Measurements from ENCODE around the gene PCNX4. TPM values are rescaled to one million over a fixed set of nuclear protein-coding genes. Genes with fewer than 3 reads are reported as not detected.
"Not testable (repeated sequence)": the region's sequence is repeated elsewhere in the genome, so short reads cannot be mapped to it uniquely, and the experiment has no call there.

PCNX4 gene
- total RNA-seq, 1 experiment from 2014 or later = 35.5 TPM

DNA sequence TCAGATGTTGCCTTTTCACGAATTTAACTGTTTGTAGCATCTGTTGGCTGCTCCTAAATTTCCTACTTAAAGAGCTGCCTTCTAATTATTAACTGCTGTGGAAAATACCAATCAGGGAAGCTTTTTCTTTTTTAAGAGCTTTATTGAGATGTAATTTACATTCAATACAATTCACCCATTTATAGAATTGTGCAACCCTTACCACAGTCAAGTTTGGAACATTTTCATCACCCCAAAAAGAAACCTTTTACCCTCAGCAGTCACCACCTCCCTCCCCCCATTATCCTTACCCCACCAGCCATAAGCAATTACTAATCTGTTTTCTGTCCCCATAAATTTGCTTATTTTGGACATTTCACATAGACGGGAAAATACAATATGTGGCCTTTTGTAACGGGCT is 1.4 kb downstream of the PCNX4 start:
- H3K27me3 ChIP-seq (ENCODE audit: control insufficient read depth, insufficient read depth, low read length) = no peaks in the 10 kb centered on the region

DNA sequence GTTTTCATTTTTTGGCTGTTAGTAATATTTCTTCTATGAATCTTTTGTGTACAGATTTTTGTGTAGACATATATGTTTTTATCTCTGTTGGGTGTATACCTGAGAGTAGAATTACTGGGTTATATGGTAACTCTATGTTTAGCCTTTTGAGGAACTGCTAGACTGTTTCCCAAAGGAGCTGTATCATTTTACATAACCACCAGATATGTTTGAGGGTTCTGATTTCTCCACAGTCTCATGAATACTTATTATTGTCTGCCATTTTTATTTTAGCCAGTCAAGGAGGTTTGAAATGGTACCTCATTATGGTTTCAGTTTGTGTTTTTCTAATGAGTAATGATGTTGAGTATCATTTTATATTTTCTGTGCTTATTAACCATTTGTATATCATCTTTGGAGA is 1.9 kb downstream of the PCNX4 start:
- Histone ChIP-seq H3K36me3 (replicated peaks; ENCODE audit: control insufficient read depth, insufficient read depth, low read length) (no peaks in the 10 kb centered on the region), H3K27me3 (ENCODE audit: control insufficient read depth, insufficient read depth, low read length) (no peaks in the 10 kb centered on the region), H3K4me3 (ENCODE audit: insufficient read depth, low read depth, low read length) (no peak overlapping the region; the same call in 1 of the 2 replicates)
- DNase-seq = no peak

More for the DNA sequence above, 1.4 kb downstream of the PCNX4 start:
- DNase-seq = no peak
- Histone ChIP-seq H3K4me3 (ENCODE audit: insufficient read depth, low read depth, low read length) (peak overlapping the region; percentile 82), H3K36me3 (replicated peaks; ENCODE audit: control insufficient read depth, insufficient read depth, low read length) (no peaks in the 10 kb centered on the region)

DNA sequence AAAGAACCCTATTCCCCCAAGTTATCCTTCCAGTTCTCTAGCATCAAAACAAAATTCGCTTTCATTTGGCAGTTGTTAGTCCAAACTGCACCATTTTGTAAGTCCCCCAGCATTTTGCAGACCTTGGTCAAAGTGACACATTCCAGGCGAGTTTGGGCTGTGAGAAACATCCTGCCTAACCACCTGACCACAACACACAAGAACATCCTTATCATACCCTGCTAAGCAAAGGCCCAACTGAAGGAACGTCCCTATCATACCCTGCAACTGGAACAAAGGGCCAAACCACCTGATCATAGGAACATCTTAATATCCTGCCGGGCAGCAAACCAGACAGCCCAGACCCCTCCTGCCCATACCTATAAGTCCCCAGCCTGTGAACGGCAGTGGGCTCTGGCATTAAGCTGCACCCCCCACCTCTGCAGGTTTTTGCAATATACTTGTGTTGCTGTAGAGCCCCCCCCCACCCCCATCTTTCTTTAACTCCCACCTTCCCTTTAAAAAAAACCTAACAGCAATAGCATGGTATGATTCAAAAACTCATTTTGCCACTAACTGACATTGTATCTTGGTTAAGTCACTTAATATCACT is 2.7 kb downstream of the PCNX4 start:
- H3K4me3 ChIP-seq (ENCODE audit: insufficient read depth, low read depth, low read length) = no peak overlapping the region

DNA sequence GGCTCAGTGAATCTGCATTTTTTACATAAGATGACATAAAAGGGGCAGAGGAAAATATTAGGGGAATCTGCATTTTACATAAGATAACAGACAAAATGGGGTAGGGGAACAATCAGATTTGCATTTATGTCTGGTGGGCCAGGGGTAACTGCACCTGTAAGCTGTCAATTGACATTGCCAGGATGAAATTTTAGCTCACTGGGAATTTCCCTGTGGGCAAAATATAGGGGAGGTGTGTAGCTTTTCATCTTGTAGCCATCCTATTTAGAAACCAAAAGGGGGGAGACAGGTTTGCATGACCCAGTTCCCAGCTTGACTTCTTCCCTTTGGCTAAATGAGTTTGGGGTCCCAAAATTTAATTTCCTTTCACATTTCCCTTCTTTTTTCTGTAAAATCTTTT is 3.5 kb downstream of the PCNX4 start:
- DNase-seq = no peak
- Histone ChIP-seq H3K4me3 (ENCODE audit: insufficient read depth, low read depth, low read length) (no peak overlapping the region), H3K27me3 (ENCODE audit: control insufficient read depth, insufficient read depth, low read length) (no peaks in the 10 kb centered on the region), H3K36me3 (replicated peaks; ENCODE audit: control insufficient read depth, insufficient read depth, low read length) (no peaks in the 10 kb centered on the region)

More for the DNA sequence above, 2.7 kb downstream of the PCNX4 start:
- DNase-seq = no peak
- Histone ChIP-seq H3K27me3 (ENCODE audit: control insufficient read depth, insufficient read depth, low read length) (no peaks in the 10 kb centered on the region), H3K36me3 (replicated peaks; ENCODE audit: control insufficient read depth, insufficient read depth, low read length) (no peaks in the 10 kb centered on the region)

DNA sequence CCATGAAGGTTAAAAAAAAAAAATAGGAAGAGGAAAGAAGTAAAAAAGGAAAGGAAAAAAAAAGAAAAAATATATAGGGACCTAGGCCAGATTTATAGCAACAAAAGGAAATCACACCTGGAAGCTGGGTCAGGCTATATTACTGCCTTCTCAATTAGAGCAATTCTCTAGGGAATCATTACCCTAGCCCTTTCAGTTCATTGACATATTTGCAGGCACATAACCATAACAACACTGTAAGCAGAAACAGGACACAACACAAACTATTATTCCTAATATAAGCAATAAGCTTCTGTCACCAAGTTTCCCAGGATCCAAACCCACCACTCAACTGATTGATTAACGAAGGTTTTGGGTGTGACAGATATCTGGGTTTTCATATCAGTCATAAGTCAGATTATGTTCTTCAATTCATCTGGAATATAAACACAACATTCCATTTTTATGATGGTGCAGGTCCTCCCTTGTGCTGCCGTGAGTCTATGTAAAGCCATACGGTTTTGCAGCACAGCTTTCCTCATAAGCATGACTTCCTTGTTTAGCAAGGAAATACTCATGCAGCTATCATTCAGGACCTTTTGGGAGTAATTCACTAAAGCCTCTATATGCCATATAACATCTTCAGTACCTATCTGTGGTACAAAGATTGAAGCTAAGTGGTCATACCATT is 4.2 kb downstream of the PCNX4 start:
- Histone ChIP-seq H3K36me3 (replicated peaks; ENCODE audit: control insufficient read depth, insufficient read depth, low read length) (no peaks in the 10 kb centered on the region), H3K4me3 (ENCODE audit: insufficient read depth, low read depth, low read length) (no peak overlapping the region), H3K27me3 (ENCODE audit: control insufficient read depth, insufficient read depth, low read length) (no peaks in the 10 kb centered on the region)
- no peak for DNase-seq

DNA sequence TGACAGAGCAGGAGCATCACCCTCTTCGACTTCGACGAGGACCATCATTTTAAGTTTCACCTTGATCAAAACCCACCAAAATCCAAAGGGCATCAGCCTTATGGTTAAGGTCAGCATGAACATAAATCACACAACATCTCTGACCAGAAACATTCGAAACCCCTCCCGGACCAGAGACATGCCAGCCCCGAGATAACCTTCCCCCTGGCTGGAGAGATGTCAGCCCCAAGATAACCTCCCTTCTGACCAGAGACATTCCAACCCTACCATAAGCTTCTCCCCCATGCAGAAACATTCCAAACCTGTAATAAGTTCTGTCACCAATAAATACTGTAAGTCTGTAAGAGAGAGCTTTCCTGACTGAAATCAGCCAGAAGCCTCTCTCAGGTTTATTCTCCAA is 6.3 kb downstream of the PCNX4 start:
- no peak for DNase-seq
- no peaks in the 10 kb centered on the region for H3K27me3 ChIP-seq (ENCODE audit: control insufficient read depth, insufficient read depth, low read length)
- no peaks in the 10 kb centered on the region for H3K36me3 ChIP-seq (replicated peaks; ENCODE audit: control insufficient read depth, insufficient read depth, low read length)
- H3K4me3 ChIP-seq (ENCODE audit: insufficient read depth, low read depth, low read length) = no peak overlapping the region

DNA sequence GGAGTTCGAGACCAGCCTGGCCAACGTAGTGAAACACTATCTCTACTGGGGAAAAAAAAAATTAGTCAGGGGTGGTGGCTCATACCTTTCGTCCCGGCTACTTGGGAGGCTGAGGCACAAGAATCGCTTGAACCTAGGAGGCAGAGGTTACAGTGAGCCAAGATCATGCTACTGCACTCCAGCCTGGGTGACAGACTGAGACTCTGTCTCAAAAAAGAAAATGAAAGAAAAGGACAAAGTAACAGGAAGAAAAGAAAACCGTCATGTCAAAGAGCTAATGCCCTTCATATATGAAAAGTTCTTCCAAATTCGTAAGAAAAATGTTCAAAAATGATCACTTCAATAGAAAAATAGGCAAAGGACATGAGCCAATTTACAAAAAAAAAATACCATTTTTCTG is 8.1 kb downstream of the PCNX4 start:
- H3K36me3 ChIP-seq (replicated peaks; ENCODE audit: control insufficient read depth, insufficient read depth, low read length); DNase-seq; H3K27me3 ChIP-seq (ENCODE audit: control insufficient read depth, insufficient read depth, low read length); H3K4me3 ChIP-seq (ENCODE audit: insufficient read depth, low read depth, low read length): not testable (repeated sequence)

DNA sequence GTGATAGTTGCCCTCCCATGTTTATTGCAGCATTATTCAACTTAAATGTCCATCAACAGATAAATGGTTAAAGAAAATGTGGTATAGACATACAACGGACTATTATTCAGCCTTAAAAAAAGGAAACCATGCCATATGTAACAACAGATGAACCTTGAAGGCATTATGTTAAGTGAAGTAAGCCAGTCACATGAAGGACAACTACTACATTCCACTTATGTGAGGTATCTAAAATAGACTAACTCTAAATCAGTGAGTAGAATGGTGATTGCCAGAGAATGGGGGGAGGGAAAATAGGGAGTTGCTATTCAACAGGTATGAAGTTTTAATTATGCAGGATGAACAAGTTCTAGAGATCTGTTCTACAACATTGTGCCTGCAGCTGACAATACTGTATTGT is 10.1 kb downstream of the PCNX4 start:
- DNase-seq = no peak
- Histone ChIP-seq H3K4me3 (ENCODE audit: insufficient read depth, low read depth, low read length) (no peak overlapping the region), H3K36me3 (replicated peaks; ENCODE audit: control insufficient read depth, insufficient read depth, low read length) (no peaks in the 10 kb centered on the region), H3K27me3 (ENCODE audit: control insufficient read depth, insufficient read depth, low read length) (no peaks in the 10 kb centered on the region)

DNA sequence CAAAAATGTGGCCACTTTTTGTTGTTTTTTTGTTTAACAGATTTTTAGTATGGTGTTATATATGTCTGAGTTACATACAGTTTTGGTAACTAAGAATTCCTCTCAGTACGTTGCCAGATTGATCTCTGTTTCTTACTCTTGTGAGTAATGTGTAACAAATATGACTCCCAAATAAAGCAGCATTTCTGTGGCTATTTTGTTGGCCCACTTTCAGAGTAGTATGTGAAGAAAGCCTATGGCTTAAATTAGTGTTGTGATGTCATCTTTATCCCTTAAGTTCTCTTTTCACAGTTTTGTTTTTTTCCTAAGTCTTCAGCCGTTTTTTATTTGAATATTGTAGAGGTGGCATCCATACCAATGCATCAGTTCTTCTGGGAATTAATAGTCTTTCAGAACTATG is 10.7 kb downstream of the PCNX4 start:
- no peak for DNase-seq

DNA sequence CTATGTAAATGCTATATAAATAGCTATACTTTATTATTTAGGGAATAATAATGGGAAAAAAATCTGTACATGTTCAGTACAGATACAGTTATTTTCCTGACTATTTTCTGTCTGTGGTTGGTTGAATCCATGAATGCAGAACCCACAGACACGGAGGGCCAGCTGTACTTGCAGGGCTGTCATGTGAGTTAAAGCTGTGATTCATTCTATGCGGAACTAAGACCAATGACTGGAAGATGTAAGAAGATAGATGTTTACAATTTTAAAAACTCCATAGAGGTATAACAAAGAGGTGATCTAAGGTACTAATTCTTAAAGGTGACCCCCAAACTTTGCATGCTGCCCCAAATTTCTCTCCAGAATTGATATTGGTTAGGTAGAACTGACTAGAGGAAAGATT is 14.6 kb downstream of the PCNX4 start:
- no peaks in the 10 kb centered on the region for H3K27me3 ChIP-seq (ENCODE audit: control insufficient read depth, insufficient read depth, low read length)
- DNase-seq = no peak
- H3K36me3 ChIP-seq (replicated peaks; ENCODE audit: control insufficient read depth, insufficient read depth, low read length) = peaks cover 1% of the 10 kb centered on the region; the same call in 1 of the 2 replicates
- H3K4me3 ChIP-seq (ENCODE audit: insufficient read depth, low read depth, low read length) = no peak overlapping the region

More for the DNA sequence above, 10.7 kb downstream of the PCNX4 start:
- no peak overlapping the region for H3K4me3 ChIP-seq (ENCODE audit: insufficient read depth, low read depth, low read length)
- no peaks in the 10 kb centered on the region for H3K27me3 ChIP-seq (ENCODE audit: control insufficient read depth, insufficient read depth, low read length)
- no peaks in the 10 kb centered on the region for H3K36me3 ChIP-seq (replicated peaks; ENCODE audit: control insufficient read depth, insufficient read depth, low read length)

DNA sequence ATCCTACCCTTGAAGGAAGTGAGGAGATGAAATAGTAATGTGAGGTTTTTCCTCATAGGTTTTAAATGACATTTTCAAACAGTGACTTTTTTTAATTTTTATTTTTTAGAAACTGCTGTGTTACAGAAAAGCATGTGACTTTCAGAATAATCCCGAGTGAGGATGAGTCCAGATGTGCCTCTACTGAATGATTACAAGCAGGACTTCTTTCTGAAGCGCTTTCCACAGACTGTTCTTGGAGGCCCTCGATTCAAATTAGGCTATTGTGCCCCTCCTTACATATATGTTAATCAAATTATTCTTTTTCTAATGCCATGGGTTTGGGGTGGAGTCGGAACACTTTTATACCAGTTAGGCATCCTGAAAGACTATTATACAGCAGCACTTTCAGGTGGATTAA is 15.8 kb downstream of the PCNX4 start:
- DNase-seq = no peak

DNA sequence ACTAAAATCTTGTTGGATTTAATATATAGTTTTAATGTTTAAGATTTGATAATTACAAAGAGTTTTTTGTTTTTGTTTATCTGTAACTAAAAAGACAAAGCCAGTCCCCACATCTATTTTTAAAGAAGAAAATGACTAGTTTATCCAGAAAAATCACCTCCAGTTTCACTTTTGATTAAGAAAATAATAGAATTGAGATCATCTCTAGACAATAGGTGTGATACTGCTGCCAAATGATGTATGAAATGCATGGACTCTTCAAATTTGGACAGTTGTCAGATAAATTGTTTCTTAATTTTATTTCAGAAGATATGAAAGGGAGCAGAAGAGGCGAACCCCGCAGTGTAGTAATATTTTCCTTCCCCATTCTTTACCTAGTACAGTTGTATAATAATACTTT is 20.0 kb downstream of the PCNX4 start:
- no peak overlapping the region for H3K4me3 ChIP-seq (ENCODE audit: insufficient read depth, low read depth, low read length)
- no peak for DNase-seq
- H3K36me3 ChIP-seq (replicated peaks; ENCODE audit: control insufficient read depth, insufficient read depth, low read length) = peaks cover 1% of the 10 kb centered on the region; the same call in 1 of the 2 replicates
- no peaks in the 10 kb centered on the region for H3K27me3 ChIP-seq (ENCODE audit: control insufficient read depth, insufficient read depth, low read length)

More for the DNA sequence above, 15.8 kb downstream of the PCNX4 start:
- Histone ChIP-seq H3K36me3 (replicated peaks; ENCODE audit: control insufficient read depth, insufficient read depth, low read length) (peaks cover 1% of the 10 kb centered on the region; the same call in 1 of the 2 replicates), H3K27me3 (ENCODE audit: control insufficient read depth, insufficient read depth, low read length) (no peaks in the 10 kb centered on the region), H3K4me3 (ENCODE audit: insufficient read depth, low read depth, low read length) (no peak overlapping the region)

DNA sequence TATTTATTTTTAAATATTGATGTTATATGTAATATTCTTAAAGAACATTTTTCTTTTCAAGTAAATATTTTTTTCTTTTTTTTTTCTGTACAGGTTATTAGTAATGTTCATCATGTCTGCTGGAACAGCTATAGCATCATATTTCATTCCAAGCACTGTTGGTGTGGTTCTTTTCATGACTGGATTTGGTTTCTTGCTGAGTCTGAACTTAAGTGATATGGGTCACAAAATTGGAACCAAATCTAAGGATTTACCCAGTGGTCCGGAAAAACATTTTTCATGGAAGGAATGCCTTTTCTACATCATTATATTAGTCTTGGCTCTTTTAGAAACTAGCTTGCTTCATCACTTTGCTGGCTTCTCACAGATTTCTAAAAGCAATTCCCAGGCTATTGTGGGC is 23.2 kb downstream of the PCNX4 start:
- no peak for DNase-seq
- H3K36me3 ChIP-seq (replicated peaks; ENCODE audit: control insufficient read depth, insufficient read depth, low read length) = peaks cover 3% of the 10 kb centered on the region
- no peaks in the 10 kb centered on the region for H3K27me3 ChIP-seq (ENCODE audit: control insufficient read depth, insufficient read depth, low read length)
- no peak overlapping the region for H3K4me3 ChIP-seq (ENCODE audit: insufficient read depth, low read depth, low read length)

DNA sequence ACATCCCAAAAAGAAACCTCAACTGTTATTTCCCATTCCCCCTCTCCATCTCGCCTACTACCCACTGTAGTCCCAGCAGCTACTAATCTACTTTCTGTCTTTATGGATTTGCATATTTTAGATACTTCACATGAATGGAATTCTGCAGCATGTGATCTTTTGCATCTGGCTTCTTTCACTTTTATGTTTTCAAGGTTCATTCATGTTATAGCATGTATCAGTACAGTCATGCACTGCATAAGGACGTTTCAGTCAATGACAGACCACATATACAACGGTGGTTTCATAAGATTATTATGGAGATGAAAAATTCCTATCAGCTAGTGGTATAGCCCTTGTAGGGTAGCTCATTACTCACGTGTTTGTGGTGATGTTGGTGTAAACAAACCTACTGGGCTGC is 24.5 kb downstream of the PCNX4 start:
- H3K27me3 ChIP-seq (ENCODE audit: control insufficient read depth, insufficient read depth, low read length) = no peaks in the 10 kb centered on the region
- H3K36me3 ChIP-seq (replicated peaks; ENCODE audit: control insufficient read depth, insufficient read depth, low read length) = peaks cover 7% of the 10 kb centered on the region
- no peak overlapping the region for H3K4me3 ChIP-seq (ENCODE audit: insufficient read depth, low read depth, low read length)
- no peak for DNase-seq

DNA sequence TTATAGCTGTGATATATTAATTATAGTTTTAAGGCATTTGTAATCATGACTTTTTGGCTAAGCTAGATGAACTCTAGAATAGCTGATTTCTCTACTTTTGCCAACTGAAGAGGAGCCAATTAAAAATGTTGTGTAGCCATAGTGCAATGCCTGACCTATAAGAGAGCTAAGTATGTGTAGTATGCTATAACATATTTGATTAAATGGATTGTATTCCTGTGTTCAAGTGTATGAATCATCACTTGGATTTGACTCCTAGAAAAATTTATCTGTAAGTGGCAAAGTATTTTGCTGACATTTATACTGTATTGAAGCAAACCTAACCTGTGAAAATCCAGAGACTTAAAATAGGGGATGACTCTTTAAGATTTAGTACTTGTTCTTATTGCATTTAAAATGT is 34.2 kb downstream of the PCNX4 start:
- DNase-seq = no peak
- no peaks in the 10 kb centered on the region for H3K27me3 ChIP-seq (ENCODE audit: control insufficient read depth, insufficient read depth, low read length)
- H3K4me3 ChIP-seq (ENCODE audit: insufficient read depth, low read depth, low read length) = no peak overlapping the region
- H3K36me3 ChIP-seq (replicated peaks; ENCODE audit: control insufficient read depth, insufficient read depth, low read length) = peaks cover 16% of the 10 kb centered on the region

Measured in H7 (cell line).